Tibial nerve (tissue), 4 donors: ENCODE measurements around the gene COL25A1.

Source experiments
- CTCF ChIP-seq, 5 experiments: fragments of 200-600 bp in 3 of 5; fragments of 450-650 bp in 2 of 5; sonication (generic) in 3 of 5; IDR thresholded peaks; one replicate each; pipeline ENCODE4 v1.5.1; 2016 to 2019; ENCODE audit warnings: antibody characterized with exemption in 5 of 5, mild to moderate bottlenecking in 3 of 5, moderate library complexity in 2 of 5
- EP300 ChIP-seq, 2 donors: sonication (generic); formaldehyde crosslinking; IDR thresholded peaks; one replicate each; pipeline ENCODE4 v1.6.1; 2017; ENCODE audit warnings: antibody characterized with exemption in 2 of 2, mild to moderate bottlenecking in 1 of 2
- POLR2A ChIP-seq, 2 donors: fragments of 450-650 bp; IDR thresholded peaks; one replicate each; pipeline ENCODE4 v1.6.1; 2017; ENCODE audit warnings: antibody characterized with exemption in 2 of 2, mild to moderate bottlenecking in 2 of 2, moderate library complexity in 2 of 2

GRCh38 chr4:108851366-108851765 lies 451.1 kb downstream of the COL25A1 start:
- TF ChIP-seq POLR2A (IDR thresholded peaks at IDR 0.05) (no peak), CTCF (IDR thresholded peaks at IDR 0.05) (no peak), EP300 (IDR thresholded peaks at IDR 0.05) (no peak)
